Skeletal muscle tissue (tissue), 4 donors: ENCODE data around the gene OSBPL1A. TPM values are rescaled to one million over a fixed set of nuclear protein-coding genes. Genes with fewer than 3 reads are reported as not detected.
"Not testable (repeated sequence)": the region's sequence is repeated elsewhere in the genome, so short reads cannot be mapped to it uniquely, and the experiment has no call there.

Source experiments
- H3K27ac ChIP-seq: one replicate; pipeline ENCODE4 v1.7.0; 2013; ENCODE audit warnings: mild to moderate bottlenecking, low read depth, low read length, inconsistent platforms
- H3K27me3 ChIP-seq, 3 donors: one replicate each; pipeline ENCODE4 v1.7.0; 2013; ENCODE audit warnings: low read length in 3 of 3; ENCODE audit not compliant: control insufficient read depth in 3 of 3, insufficient read depth in 3 of 3
- H3K36me3 ChIP-seq, 3 donors: one replicate each; pipeline ENCODE4 v1.7.0; 2013; ENCODE audit warnings: low read length in 3 of 3; ENCODE audit not compliant: control insufficient read depth in 3 of 3, insufficient read depth in 3 of 3
- H3K4me1 ChIP-seq, 3 donors: one replicate each; pipeline ENCODE4 v1.7.0; 2013; ENCODE audit warnings: low read length in 3 of 3, mild to moderate bottlenecking in 3 of 3; ENCODE audit not compliant: control insufficient read depth in 3 of 3, insufficient read depth in 3 of 3
- H3K4me3 ChIP-seq, 3 donors: one replicate each; pipeline ENCODE4 v1.7.0; 2013; ENCODE audit warnings: low read length in 3 of 3
- H3K9ac ChIP-seq, 3 donors: one replicate each; pipeline ENCODE4 v1.7.0; 2013; ENCODE audit warnings: low read length in 3 of 3, mild to moderate bottlenecking in 3 of 3, moderate library complexity in 2 of 3, low read depth in 1 of 3
- H3K9me3 ChIP-seq, 3 donors: one replicate each; pipeline ENCODE4 v1.7.0; 2013; ENCODE audit warnings: low read length in 3 of 3; ENCODE audit not compliant: control insufficient read depth in 3 of 3
- total RNA-seq: library from RNA; depleted of rRNA; stranded (reverse); fragments of >200 nt; gene quantifications from one replicate; pipeline ENCODE4 v1.2.3, GENCODE V29; 2014
- donor health status: Osteomylitis.

The OSBPL1A gene
- total RNA-seq, 1 donor from 2014 or later, result 33.9 TPM

- no peaks in the 10 kb centered on the region for H3K36me3 ChIP-seq
- no peak overlapping the region for H3K4me3 ChIP-seq
- H3K4me1 ChIP-seq, result no peaks in the 10 kb centered on the region
- no peaks in the 10 kb centered on the region for H3K27me3 ChIP-seq
- H3K9ac ChIP-seq, result no peak overlapping the region
- no peaks in the 10 kb centered on the region for H3K9me3 ChIP-seq
- no peak overlapping the region for H3K27ac ChIP-seq
Measured at GRCh38 chr18:24380163-24380747, 17.4 kb downstream of the OSBPL1A start.

- Histone ChIP-seq H3K4me3 (no peak overlapping the region), H3K9me3 (no peaks in the 10 kb centered on the region), H3K36me3 (peaks cover 0 to 3% (median 0%) of the 10 kb centered on the region in 3 donors), H3K27me3 (no peaks in the 10 kb centered on the region), H3K4me1 (no peaks in the 10 kb centered on the region), H3K27ac (no peak overlapping the region), H3K9ac (no peak overlapping the region)
Measured at GRCh38 chr18:24378598-24378997, 19.0 kb downstream of the OSBPL1A start.

DNA sequence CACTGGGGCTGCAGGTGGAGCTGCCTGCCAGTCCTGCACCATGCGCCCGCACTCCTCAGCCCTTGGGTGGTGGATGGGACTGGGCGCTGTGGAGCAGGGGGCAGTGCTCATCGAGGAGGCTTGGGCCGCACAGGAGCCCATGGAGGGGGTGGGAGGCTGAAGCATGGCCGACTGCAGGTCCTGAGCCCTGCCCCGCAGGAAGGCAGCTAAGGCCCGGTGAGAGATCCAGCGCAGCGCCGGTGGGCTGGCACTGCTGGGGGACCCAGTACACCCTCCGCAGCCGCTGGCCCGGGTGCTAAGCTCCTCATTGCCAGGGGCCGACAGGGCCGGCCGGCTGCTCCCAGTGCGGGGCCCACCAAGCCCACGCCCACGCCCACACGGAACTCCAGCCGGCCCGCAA is 21.1 kb downstream of the OSBPL1A start:
- H3K4me1 ChIP-seq, H3K9me3 ChIP-seq, H3K36me3 ChIP-seq, H3K4me3 ChIP-seq, H3K9ac ChIP-seq, H3K27me3 ChIP-seq, H3K27ac ChIP-seq: not testable (repeated sequence)

- Histone ChIP-seq H3K9me3 (no peaks in the 10 kb centered on the region), H3K27ac (no peak overlapping the region), H3K4me3 (no peak overlapping the region), H3K9ac (no peak overlapping the region), H3K4me1 (no peaks in the 10 kb centered on the region), H3K27me3 (no peaks in the 10 kb centered on the region), H3K36me3 (peaks cover 0 to 3% (median 0%) of the 10 kb centered on the region in 3 donors)
Measured at GRCh38 chr18:24373328-24373727, 24.3 kb downstream of the OSBPL1A start.

GRCh38 chr18:24372279-24372872 is 25.2 kb downstream of the OSBPL1A start:
- Histone ChIP-seq H3K9ac (no peak overlapping the region), H3K36me3 (peaks cover 0 to 3% (median 0%) of the 10 kb centered on the region in 3 donors), H3K9me3 (no peaks in the 10 kb centered on the region), H3K27me3 (no peaks in the 10 kb centered on the region), H3K27ac (no peak overlapping the region), H3K4me1 (no peaks in the 10 kb centered on the region), H3K4me3 (no peak overlapping the region)

DNA sequence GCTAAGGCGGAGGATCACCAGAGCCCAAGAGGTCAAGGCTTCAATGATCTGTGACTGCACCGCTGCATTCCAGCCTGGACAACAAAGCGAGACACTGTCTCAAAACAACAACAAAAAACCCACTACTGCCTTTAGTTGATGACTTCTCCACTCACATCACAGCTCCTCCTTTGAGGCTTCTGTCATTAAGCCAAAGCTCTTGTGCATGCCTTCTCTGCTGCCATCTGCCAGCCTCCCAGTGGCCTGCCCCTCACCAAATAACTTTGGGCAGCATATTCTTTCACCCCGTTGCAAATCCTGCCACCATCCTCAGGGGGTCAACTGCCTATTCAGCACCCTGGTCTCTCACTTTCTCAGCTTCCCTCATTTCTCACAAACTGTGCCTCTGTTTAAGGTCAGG is 27.5 kb downstream of the OSBPL1A start:
- H3K27me3 ChIP-seq, result no peaks in the 10 kb centered on the region
- no peak overlapping the region for H3K4me3 ChIP-seq
- H3K9ac ChIP-seq, result no peak overlapping the region
- H3K4me1 ChIP-seq, result no peaks in the 10 kb centered on the region
- H3K27ac ChIP-seq, result no peak overlapping the region
- no peaks in the 10 kb centered on the region for H3K9me3 ChIP-seq
- H3K36me3 ChIP-seq, result peaks cover 0 to 3% (median 0%) of the 10 kb centered on the region in 3 donors

GRCh38 chr18:24369426-24369825 is 28.2 kb downstream of the OSBPL1A start:
- Histone ChIP-seq H3K9me3 (no peaks in the 10 kb centered on the region), H3K9ac (no peak overlapping the region), H3K4me3 (no peak overlapping the region), H3K4me1 (no peaks in the 10 kb centered on the region), H3K27ac (no peak overlapping the region), H3K36me3 (peaks cover 0 to under 1% (median 0%) of the 10 kb centered on the region in 3 donors), H3K27me3 (no peaks in the 10 kb centered on the region)

- H3K36me3 ChIP-seq, result no peaks in the 10 kb centered on the region
- no peak overlapping the region for H3K27ac ChIP-seq
- no peak overlapping the region for H3K9ac ChIP-seq
- H3K27me3 ChIP-seq, result no peaks in the 10 kb centered on the region
- H3K4me1 ChIP-seq, result no peaks in the 10 kb centered on the region
- H3K4me3 ChIP-seq, result no peak overlapping the region
- H3K9me3 ChIP-seq, result no peaks in the 10 kb centered on the region
Measured at GRCh38 chr18:24368749-24369148, 28.9 kb downstream of the OSBPL1A start.

GRCh38 chr18:24366328-24366727 is 31.3 kb downstream of the OSBPL1A start:
- Histone ChIP-seq H3K9ac (no peak overlapping the region), H3K4me1 (no peaks in the 10 kb centered on the region), H3K27ac (no peak overlapping the region), H3K4me3 (no peak overlapping the region), H3K27me3 (no peaks in the 10 kb centered on the region), H3K9me3 (no peaks in the 10 kb centered on the region), H3K36me3 (no peaks in the 10 kb centered on the region)

GRCh38 chr18:24364177-24364576 is 33.4 kb downstream of the OSBPL1A start:
- no peaks in the 10 kb centered on the region for H3K4me1 ChIP-seq
- no peak overlapping the region for H3K27ac ChIP-seq
- H3K4me3 ChIP-seq, result no peak overlapping the region
- H3K36me3 ChIP-seq, result no peaks in the 10 kb centered on the region
- no peaks in the 10 kb centered on the region for H3K9me3 ChIP-seq
- H3K9ac ChIP-seq, result no peak overlapping the region
- H3K27me3 ChIP-seq, result no peaks in the 10 kb centered on the region
